HG02840 (cell line): ENCODE data around the gene SLC9C1.

Source experiments
- ATAC-seq: cut with Tn5 transposase; IDR thresholded peaks from one replicate; pipeline ENCODE4 v1.9.1; 2021; ENCODE audit warnings: mild to moderate bottlenecking, moderate library complexity, moderate number of reproducible peaks; ENCODE audit not compliant: unreplicated experiment, low FRiP score

The SLC9C1 gene

GRCh38 chr3:112134335-112135124 is 159.5 kb downstream of the SLC9C1 start:
- no peak for ATAC-seq

GRCh38 chr3:112133626-112134334 is 160.2 kb downstream of the SLC9C1 start:
- no peak for ATAC-seq

GRCh38 chr3:112132975-112133448 is 161.0 kb downstream of the SLC9C1 start, which contains the start of gene GCSAM:
Gene GCSAM (minus strand): TSS chr3:112133248. CDS start chr3:112133120, 128 bp downstream.
- ATAC-seq, result peak; percentile 77

- ATAC-seq, result no peak
Measured at GRCh38 chr3:112132554-112132953, 161.5 kb downstream of the SLC9C1 start.

- ATAC-seq, result no peak
Measured at GRCh38 chr3:112132088-112132487, 161.9 kb downstream of the SLC9C1 start.

- ATAC-seq, result no peak
Measured at GRCh38 chr3:112131111-112131510, 162.9 kb downstream of the SLC9C1 start.

- no peak for ATAC-seq
Measured at GRCh38 chr3:112130638-112130993, 163.4 kb downstream of the SLC9C1 start.

GRCh38 chr3:112129925-112130637 is 163.9 kb downstream of the SLC9C1 start:
- no peak for ATAC-seq

GRCh38 chr3:112128843-112129727 is 164.9 kb downstream of the SLC9C1 start:
- peak; percentile 35 for ATAC-seq

GRCh38 chr3:112127522-112128494 is 166.2 kb downstream of the SLC9C1 start:
- no peak for ATAC-seq

- ATAC-seq, result no peak
Measured at GRCh38 chr3:112126511-112126911, 167.5 kb downstream of the SLC9C1 start.

- ATAC-seq, result no peak
Measured at GRCh38 chr3:112124907-112125607, 169.0 kb downstream of the SLC9C1 start.

GRCh38 chr3:112123548-112123947 is 170.5 kb downstream of the SLC9C1 start:
- no peak for ATAC-seq

- no peak for ATAC-seq
Measured at GRCh38 chr3:112122870-112123269, 171.1 kb downstream of the SLC9C1 start.

GRCh38 chr3:112121577-112122547 is 172.2 kb downstream of the SLC9C1 start:
- no peak for ATAC-seq

GRCh38 chr3:112119962-112120836 is 173.8 kb downstream of the SLC9C1 start:
- no peak for ATAC-seq
